Measurements from ENCODE around the gene WSB2. TPM values are rescaled to one million over a fixed set of nuclear protein-coding genes. Genes with fewer than 3 reads are reported as not detected.
"Not testable (repeated sequence)": the region's sequence is repeated elsewhere in the genome, so short reads cannot be mapped to it uniquely, and the experiment has no call there.

Gene WSB2
- total RNA-seq, 8 experiments from 2014 or later: 46.4 to 143 (median 81.9) TPM

DNA sequence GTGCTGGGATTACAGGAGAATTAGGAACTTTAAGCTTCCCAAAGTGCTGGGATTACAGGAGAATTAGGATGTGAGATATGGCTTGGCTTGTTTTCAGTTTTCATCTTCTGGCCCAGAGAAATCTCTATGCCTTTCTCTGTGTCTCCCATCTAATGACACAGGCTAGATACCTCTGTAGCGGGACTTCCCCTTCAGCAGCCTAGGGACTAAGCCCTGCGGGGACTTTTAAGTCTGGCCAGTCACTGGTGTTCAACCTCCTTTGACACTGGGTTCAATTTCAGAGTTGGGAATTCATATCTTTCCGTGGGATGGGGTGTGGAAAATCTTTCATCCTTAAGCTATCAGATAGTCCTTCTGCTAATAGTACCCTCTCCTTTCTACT is 38.3 kb downstream of the WSB2 start:
- H3K4me1 ChIP-seq (replicated peaks in 1 of 2): peaks cover 0 to 1% of the 10 kb centered on the region in 2 donors
- in situ Hi-C loops (cut with MboI; ENCODE audit: low pct_unique_long_range_greater_than_20kb in 2 of 9, low sequenced_read_pairs in 9 of 9, unreplicated experiment in 9 of 9): loop anchor here in 1 of 9 experiments (10.0 kb wide), 1 partner anchor 148 kb away; no protein-coding TSS in a partner anchor
- no peak overlapping the region for H3K27ac ChIP-seq
- no peak for ATAC-seq (replicated peaks in 6 of 8)
- no peak overlapping the region for H3K4me3 ChIP-seq
- WGBS, 10 experiments: 75 to 100% (median 94%) methylated on average over 1 to 3 of the region's 3 CpGs; no CpG with 5 or more reads in 4 of the 10 experiments

DNA sequence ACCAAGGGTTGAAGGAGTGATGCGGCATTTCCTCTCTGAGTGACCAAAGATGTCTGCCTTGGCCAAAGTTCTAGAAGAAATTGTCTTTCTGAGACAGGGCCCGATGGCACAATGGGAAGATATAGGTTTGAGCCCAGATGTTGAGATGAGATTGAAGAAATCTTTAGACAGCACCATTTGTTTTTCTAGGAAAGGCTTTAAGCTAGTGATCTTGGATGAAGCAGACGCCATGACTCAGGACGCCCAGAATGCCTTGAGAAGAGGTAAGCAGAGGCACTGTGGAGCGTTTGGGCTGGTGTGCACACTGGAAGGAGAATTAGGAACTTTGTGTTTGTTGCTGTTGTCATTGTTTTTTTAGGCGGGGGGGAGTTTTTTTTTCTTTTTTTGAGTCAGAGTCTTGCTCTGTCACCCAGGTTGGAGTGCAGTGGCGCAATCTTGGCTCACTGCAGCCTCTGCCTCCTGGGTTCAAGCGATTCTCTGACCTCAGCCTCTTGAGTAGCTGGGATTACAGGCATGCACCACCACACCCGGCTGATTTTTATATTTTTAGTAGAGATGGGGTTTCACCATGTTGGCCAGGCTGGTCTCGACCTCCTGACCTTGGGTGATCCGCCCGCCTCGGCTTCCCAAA is 38.8 kb downstream of the WSB2 start:
- ATAC-seq (replicated peaks in 6 of 8); H3K4me3 ChIP-seq; H3K4me1 ChIP-seq (replicated peaks in 1 of 2); H3K27ac ChIP-seq: not testable (repeated sequence)
- in situ Hi-C loops (cut with MboI; ENCODE audit: low pct_unique_long_range_greater_than_20kb in 2 of 9, low sequenced_read_pairs in 9 of 9, unreplicated experiment in 9 of 9): loop anchor here in 1 of 9 experiments (10.0 kb wide), 1 partner anchor 147 kb away; no protein-coding TSS in a partner anchor
- WGBS, 10 experiments: 79 to 100% (median 94%) methylated on average over 2 to 12 of the region's 13 CpGs; no CpG with 5 or more reads in 2 of the 10 experiments

DNA sequence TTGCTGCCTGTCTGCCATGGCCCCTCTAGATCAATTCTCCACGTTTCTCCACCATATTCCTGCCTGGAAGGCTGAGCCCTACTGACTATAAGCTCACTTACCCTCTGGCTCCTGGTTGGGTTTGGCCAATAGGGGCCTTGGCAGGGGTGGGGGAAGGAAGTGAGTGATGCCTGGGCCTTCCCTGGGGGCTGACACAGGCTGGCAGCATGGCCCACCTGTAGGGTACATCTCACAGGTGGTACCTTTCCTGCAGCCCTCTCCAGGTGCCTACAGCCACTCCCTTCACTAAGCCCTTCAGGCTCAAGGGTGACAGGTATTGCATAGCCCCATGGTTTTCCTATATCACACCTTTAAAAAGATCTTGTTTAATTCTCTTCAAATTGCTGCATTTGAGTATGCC is 40.9 kb downstream of the WSB2 start:
- in situ Hi-C loops (cut with MboI; ENCODE audit: low pct_unique_long_range_greater_than_20kb in 2 of 9, low sequenced_read_pairs in 9 of 9, unreplicated experiment in 9 of 9): loop anchor here in 1 of 9 experiments (10.0 kb wide), 1 partner anchor 145 kb away; no protein-coding TSS in a partner anchor
- Histone ChIP-seq H3K4me3 (no peak overlapping the region), H3K4me1 (replicated peaks in 1 of 2) (peaks cover 13 to 17% of the 10 kb centered on the region in 2 donors), H3K27ac (no peak overlapping the region)
- 33 to 100% (median 80%) methylated on average over 1 of the region's 1 CpG; no CpG with 5 or more reads in 5 of the 10 experiments for WGBS, 10 experiments
- no peak for ATAC-seq (replicated peaks in 6 of 8)

DNA sequence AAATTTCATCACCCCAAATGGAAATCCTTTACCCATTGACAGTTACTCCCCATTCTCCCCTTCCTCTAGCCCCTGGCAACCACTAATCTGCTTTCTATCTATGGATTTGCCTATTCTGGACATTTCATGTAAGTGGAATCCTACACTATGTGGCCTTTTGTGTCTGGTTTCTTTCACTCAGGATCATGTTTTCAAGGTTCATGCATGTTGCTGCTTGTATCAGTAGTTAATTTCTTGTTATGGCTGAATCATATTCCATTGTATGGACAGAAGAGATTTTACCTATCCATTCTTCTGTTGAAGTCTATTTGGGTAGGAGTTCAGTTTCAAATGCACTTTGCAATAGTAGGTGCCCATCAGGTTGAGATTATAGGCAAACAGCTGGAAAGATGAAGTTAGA is 43.1 kb downstream of the WSB2 start:
- no peak overlapping the region for H3K27ac ChIP-seq
- ATAC-seq (replicated peaks in 6 of 8): no peak

DNA sequence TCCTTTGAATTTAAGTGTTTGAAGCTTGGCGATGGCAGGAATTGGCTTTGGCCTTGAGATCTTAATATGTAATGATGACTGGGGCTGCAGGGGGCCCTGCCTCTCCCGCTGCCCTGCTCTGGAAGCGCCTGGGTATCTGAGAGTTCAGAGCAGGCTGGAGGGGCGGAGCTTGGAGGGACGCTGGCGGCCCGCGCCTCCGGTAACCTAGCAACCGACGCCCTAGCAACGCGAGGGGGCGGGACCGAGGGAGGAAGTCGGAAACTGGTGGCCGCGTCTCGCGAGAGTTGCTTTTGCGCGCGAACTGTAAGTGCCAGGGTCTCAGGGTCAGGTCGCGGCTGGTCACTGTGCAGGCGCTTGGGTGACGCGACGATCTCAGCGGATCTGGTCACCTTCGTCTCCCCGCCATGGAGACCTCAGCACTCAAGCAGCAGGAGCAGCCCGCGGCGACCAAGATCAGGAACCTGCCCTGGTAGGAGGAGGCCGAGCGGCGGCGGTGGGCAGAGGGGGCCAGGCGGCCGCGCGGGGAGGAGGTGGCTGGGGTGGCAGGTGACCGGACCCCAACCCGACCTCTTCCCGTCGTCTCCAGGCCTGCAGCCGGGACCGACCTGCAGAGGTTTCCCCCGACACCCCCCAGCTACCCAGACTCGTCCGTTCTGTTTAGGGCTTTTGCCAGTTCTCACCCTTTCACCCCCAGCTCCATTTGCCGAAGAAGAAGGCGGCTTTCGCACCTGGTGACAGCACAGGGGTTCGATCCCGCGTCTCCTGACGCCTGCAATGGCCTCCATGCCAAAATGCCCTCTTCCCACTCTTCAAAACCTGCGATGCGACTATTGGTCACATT is 44.3 kb downstream of the WSB2 start, which contains the start of gene RFC5:
Gene RFC5, plus strand, starts transcription at position 280 of the 841 bp plus-strand sequence. Its CDS starts 125 bp downstream, at position 405.
- H3K4me3 ChIP-seq: peak within 1 kb of the TSS; percentile 55 to 70 (median 68)
- in situ Hi-C loops (cut with MboI; ENCODE audit: low pct_unique_long_range_greater_than_20kb in 2 of 9, low sequenced_read_pairs in 9 of 9, unreplicated experiment in 9 of 9): no loop called here
- ATAC-seq (replicated peaks in 6 of 8): peak; percentile 97 to 99 (median 99)
- peaks cover 13 to 17% of the 10 kb centered on the region in 2 donors for H3K4me1 ChIP-seq (replicated peaks in 1 of 2)
- 0 to 7% (median 0%) methylated on average over 1 to 13 of the region's 61 CpGs; no CpG with 5 or more reads in 1 of the 10 experiments for WGBS, 10 experiments
- peak within 1 kb of the TSS in 1 of 2 donors; percentile 73 for H3K27ac ChIP-seq

More for the DNA sequence above, 43.1 kb downstream of the WSB2 start:
- in situ Hi-C loops (cut with MboI; ENCODE audit: low pct_unique_long_range_greater_than_20kb in 2 of 9, low sequenced_read_pairs in 9 of 9, unreplicated experiment in 9 of 9): no loop called here
- H3K4me1 ChIP-seq (replicated peaks in 1 of 2): peaks cover 13 to 17% of the 10 kb centered on the region in 2 donors
- peak overlapping the region in 1 of 5 donors; percentile 63 for H3K4me3 ChIP-seq

DNA sequence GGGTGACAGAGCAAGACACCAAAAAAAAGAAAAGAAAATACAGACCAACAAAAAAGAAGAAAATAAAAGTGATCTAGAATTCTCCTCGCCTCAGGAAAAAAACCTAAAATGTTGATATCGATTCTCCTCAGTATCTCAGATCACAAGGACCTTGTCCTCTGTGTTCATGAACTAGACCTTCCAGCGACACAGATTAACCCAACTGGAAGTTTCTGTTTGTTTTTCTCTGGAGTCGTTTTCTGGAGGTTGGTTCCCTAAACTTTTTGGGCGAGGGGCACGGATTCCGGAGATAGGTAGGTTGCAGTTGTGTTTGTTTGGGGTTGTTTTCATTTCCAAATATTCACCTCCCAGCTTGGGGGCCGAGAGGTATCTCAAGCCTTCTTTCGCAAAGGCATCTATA is 45.0 kb downstream of the WSB2 start:
- Histone ChIP-seq H3K27ac (no peak overlapping the region), H3K4me1 (replicated peaks in 1 of 2) (peaks cover 13 to 17% of the 10 kb centered on the region in 2 donors), H3K4me3 (peak overlapping the region; percentile 55 to 70 (median 68))
- in situ Hi-C loops (cut with MboI; ENCODE audit: low pct_unique_long_range_greater_than_20kb in 2 of 9, low sequenced_read_pairs in 9 of 9, unreplicated experiment in 9 of 9): no loop called here
- 20 to 88% (median 32%) methylated on average over 1 to 8 of the region's 9 CpGs for WGBS, 10 experiments
- no peak for ATAC-seq (replicated peaks in 6 of 8)

DNA sequence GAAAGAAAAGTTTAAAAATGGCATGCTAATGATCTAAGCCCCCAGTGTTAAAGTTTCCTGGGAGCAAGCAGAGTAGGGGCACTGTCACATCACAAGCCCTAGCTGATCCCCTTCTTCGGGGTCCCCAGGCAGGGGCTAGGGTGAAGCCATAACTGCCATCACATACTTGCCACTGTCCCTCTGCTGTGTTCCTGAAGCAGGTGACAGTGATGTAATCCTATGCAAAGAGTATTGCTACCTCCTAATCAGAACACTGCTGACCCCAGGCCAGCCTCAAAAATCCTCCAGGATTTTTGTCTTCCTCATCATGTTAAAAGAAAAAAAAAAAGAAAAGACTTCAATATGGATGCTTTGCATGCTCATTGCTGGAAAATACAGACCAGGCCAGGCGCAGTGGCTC is 45.7 kb downstream of the WSB2 start:
- H3K4me1 ChIP-seq (replicated peaks in 1 of 2): peaks cover 13 to 17% of the 10 kb centered on the region in 2 donors
- no peak overlapping the region for H3K4me3 ChIP-seq
- H3K27ac ChIP-seq: no peak overlapping the region
- ATAC-seq (replicated peaks in 6 of 8): no peak
- in situ Hi-C loops (cut with MboI; ENCODE audit: low pct_unique_long_range_greater_than_20kb in 2 of 9, low sequenced_read_pairs in 9 of 9, unreplicated experiment in 9 of 9): no loop called here
- WGBS, 10 experiments: 17 to 100% (median 83%) methylated on average over 1 of the region's 2 CpGs; no CpG with 5 or more reads in 5 of the 10 experiments

DNA sequence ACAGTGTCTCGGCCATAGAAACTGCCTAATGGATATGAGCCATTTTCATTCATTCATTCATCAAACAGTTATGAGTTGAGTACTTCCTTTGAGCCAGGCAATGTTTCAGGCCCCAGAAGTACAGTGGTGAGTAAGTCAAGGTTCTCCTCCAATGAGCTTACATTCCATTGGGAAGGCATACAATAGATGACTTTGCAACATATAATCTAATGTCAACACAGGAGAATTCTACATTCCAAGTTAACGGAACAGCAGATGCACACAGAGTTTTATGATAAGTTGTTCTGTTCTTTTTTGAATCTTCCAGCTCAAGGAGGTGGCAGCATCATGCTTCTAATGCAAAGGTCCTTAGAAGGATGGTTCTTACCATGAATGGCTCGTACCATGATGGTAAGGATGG is 47.7 kb downstream of the WSB2 start:
- Histone ChIP-seq H3K4me3 (no peak overlapping the region), H3K27ac (no peak overlapping the region), H3K4me1 (replicated peaks in 1 of 2) (peaks cover 13 to 17% of the 10 kb centered on the region in 2 donors)
- WGBS, 10 experiments: 50 to 96% (median 80%) methylated on average over 1 to 3 of the region's 3 CpGs; no CpG with 5 or more reads in 4 of the 10 experiments
- in situ Hi-C loops (cut with MboI; ENCODE audit: low pct_unique_long_range_greater_than_20kb in 2 of 9, low sequenced_read_pairs in 9 of 9, unreplicated experiment in 9 of 9): no loop called here
- no peak for ATAC-seq (replicated peaks in 6 of 8)

DNA sequence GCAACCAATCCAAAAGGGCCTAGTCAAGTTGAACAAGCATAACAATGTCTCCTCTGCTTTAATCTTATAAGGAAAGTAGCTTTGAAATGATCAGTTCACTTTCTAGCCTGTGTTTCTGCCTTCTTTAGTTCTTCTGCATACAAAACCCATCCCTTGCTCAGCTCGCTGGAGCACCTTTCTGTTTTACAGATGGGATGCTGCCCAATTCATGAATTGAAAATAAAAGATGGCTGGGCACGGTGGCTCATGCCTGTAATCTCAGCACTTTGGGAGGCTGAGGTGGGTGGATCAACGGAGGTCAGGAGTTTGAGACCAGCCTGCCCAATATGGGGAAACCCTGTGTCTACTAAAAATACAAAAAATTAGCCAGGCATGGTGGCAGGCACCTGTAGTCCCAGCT is 49.0 kb downstream of the WSB2 start:
- no peak overlapping the region for H3K27ac ChIP-seq

DNA sequence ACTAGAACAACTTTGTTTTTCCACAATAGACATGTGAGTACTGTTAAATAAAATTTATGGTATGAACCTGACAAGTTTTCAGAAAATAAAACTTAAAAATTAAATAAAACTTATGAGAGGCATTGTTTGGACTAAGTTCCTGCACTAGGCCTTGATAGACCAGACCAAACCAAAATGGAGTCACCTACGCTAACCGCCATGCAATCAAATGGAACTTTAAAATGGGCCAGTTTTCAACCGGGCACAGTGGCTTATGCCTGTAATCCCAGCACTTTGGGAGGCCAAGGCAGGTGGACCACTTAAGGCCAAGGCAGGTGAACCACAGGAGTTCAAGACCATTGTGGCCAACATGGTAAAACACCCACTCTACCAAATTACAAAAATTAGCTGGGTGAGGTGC is 49.6 kb downstream of the WSB2 start:
- Histone ChIP-seq H3K4me1 (replicated peaks in 1 of 2) (peaks cover 10% of the 10 kb centered on the region in 2 donors), H3K27ac (no peak overlapping the region), H3K4me3 (no peak overlapping the region)
- 60 to 100% (median 100%) methylated on average over 1 to 3 of the region's 3 CpGs; no CpG with 5 or more reads in 2 of the 10 experiments for WGBS, 10 experiments
- in situ Hi-C loops (cut with MboI; ENCODE audit: low pct_unique_long_range_greater_than_20kb in 2 of 9, low sequenced_read_pairs in 9 of 9, unreplicated experiment in 9 of 9): no loop called here
- no peak for ATAC-seq (replicated peaks in 6 of 8)

More for the DNA sequence above, 49.0 kb downstream of the WSB2 start:
- peaks cover 10% of the 10 kb centered on the region in 2 donors for H3K4me1 ChIP-seq (replicated peaks in 1 of 2)
- 43 to 100% (median 78%) methylated on average over 1 to 3 of the region's 3 CpGs for WGBS, 10 experiments
- in situ Hi-C loops (cut with MboI; ENCODE audit: low pct_unique_long_range_greater_than_20kb in 2 of 9, low sequenced_read_pairs in 9 of 9, unreplicated experiment in 9 of 9): no loop called here
- no peak overlapping the region for H3K4me3 ChIP-seq
- no peak for ATAC-seq (replicated peaks in 6 of 8)

DNA sequence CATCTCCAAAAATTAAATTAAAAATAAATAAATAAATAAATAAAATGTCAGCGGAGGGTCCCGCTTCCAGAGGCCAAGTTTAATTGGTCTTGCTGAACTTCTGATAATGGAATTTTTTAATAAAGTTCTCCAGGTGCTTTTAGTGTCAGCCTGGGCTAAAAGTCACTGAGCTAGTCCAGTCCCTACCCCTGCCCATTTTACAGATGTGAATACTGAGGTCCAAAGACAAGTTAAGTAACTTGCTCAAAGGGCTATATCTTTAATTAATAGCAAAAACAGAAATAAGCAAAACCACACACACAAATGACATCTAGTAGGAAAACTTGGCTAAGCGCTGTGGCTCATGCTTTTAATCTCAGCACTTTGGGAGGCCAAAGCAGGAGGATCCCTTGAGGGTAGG is 50.1 kb downstream of the WSB2 start:
- Histone ChIP-seq H3K4me1 (replicated peaks in 1 of 2) (peaks cover 8% of the 10 kb centered on the region in 2 donors), H3K4me3 (no peak overlapping the region), H3K27ac (no peak overlapping the region)
- in situ Hi-C loops (cut with MboI; ENCODE audit: low pct_unique_long_range_greater_than_20kb in 2 of 9, low sequenced_read_pairs in 9 of 9, unreplicated experiment in 9 of 9): no loop called here
- ATAC-seq (replicated peaks in 6 of 8): no peak
- 60 to 100% (median 100%) methylated on average over 1 to 3 of the region's 3 CpGs; no CpG with 5 or more reads in 1 of the 10 experiments for WGBS, 10 experiments

DNA sequence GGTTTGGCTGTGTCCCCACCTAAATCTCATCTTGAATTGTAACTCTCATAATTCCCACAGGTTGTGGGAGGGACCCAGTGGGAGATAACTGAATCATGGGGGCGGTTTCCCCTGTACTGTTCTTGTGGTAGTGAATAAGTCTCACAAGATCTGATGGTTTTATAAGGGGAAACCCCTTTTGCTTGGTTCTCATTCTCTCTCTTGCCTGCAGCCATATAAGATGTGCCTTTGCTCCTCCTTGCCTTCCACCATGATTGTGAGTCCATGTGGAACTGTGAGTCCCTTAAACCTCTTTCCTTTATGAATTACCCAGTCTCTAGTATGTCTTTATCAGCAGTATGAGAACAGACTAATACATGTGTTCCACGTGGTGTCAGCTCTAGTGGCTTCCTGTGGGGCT is 61.2 kb downstream of the WSB2 start:
- in situ Hi-C loops (cut with MboI; ENCODE audit: low pct_unique_long_range_greater_than_20kb in 2 of 9, low sequenced_read_pairs in 9 of 9, unreplicated experiment in 9 of 9); ATAC-seq (replicated peaks in 6 of 8); H3K27ac ChIP-seq; H3K4me3 ChIP-seq; H3K4me1 ChIP-seq (replicated peaks in 1 of 2): not testable (repeated sequence)
- WGBS, 10 experiments: 20 to 100% (median 79%) methylated on average over 1 to 2 of the region's 2 CpGs; no CpG with 5 or more reads in 4 of the 10 experiments

DNA sequence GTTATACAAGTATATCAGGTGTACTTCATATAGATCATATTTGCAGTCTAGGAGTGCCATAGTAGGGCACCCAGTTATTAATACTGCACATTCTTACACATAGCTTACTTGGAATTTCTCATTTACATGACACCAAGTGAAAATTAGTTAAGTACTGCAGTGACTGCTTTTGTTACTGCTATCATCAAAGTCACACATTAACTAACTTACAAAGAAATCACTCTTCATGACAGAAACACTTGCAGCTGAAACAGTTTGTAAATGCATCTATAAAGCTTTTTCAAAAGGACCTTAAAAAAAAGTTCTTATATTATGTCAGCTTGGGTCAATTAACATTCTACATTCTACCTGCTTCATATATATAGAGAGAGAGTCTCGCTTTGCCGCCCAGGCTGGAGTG is 62.3 kb downstream of the WSB2 start:
- Histone ChIP-seq H3K4me1 (replicated peaks in 1 of 2) (no peaks in the 10 kb centered on the region), H3K27ac (no peak overlapping the region), H3K4me3 (no peak overlapping the region)
- WGBS, 10 experiments: 10 to 40% (median 24%) methylated on average over 1 to 2 of the region's 2 CpGs; no CpG with 5 or more reads in 6 of the 10 experiments
- no peak for ATAC-seq (replicated peaks in 6 of 8)
- in situ Hi-C loops (cut with MboI; ENCODE audit: low pct_unique_long_range_greater_than_20kb in 2 of 9, low sequenced_read_pairs in 9 of 9, unreplicated experiment in 9 of 9): no loop called here
